Hepatocyte (in vitro differentiated cells): ENCODE results near the gene CDC6. TPM values are rescaled to one million over a fixed set of nuclear protein-coding genes. Genes with fewer than 3 reads are reported as not detected.

Experiments
- DNase-seq: peaks from one replicate; pipeline ENCODE4 v3.0.0-alpha.2; 2016; ENCODE audit warnings: low spot score
- H2AFZ ChIP-seq: fragments of 200-600 bp; sonication (generic); 2 replicates; pipeline ENCODE4 v1.6.0; 2016; ENCODE audit warnings: antibody characterized with exemption, mild to moderate bottlenecking
- H3K27ac ChIP-seq: fragments of 200-600 bp; sonication (generic); 2 replicates; pipeline ENCODE4 v1.5.1; 2016; ENCODE audit warnings: mild to moderate bottlenecking
- H3K27me3 ChIP-seq: fragments of 200-600 bp; sonication (generic); 2 replicates; pipeline ENCODE4 v1.6.1; 2016
- H3K36me3 ChIP-seq: fragments of 200-600 bp; sonication (generic); replicated peaks from 2 replicates; pipeline ENCODE4 v1.5.1; 2016; ENCODE audit warnings: low read depth; ENCODE audit not compliant: insufficient read depth
- H3K4me1 ChIP-seq: fragments of 200-600 bp; sonication (generic); 2 replicates; pipeline ENCODE4 v1.5.1; 2016; ENCODE audit warnings: mild to moderate bottlenecking, moderate library complexity; ENCODE audit not compliant: insufficient read depth
- H3K4me2 ChIP-seq: fragments of 200-600 bp; sonication (generic); 2 replicates; pipeline ENCODE4 v1.6.0; 2016
- H3K4me3 ChIP-seq: fragments of 200-600 bp; sonication (generic); 2 replicates; pipeline ENCODE4 v1.5.1; 2016; ENCODE audit warnings: mild to moderate bottlenecking
- H3K79me2 ChIP-seq: fragments of 200-600 bp; sonication (generic); 2 replicates; pipeline ENCODE4 v1.6.0; 2017; ENCODE audit warnings: mild to moderate bottlenecking
- H3K9me2 ChIP-seq: fragments of 200-600 bp; sonication (generic); replicated peaks from 2 replicates; pipeline ENCODE4 v1.6.0; 2017; ENCODE audit warnings: mild to moderate bottlenecking; ENCODE audit not compliant: insufficient read depth
- H3K9me3 ChIP-seq: fragments of 200-600 bp; sonication (generic); 2 replicates; pipeline ENCODE4 v1.5.1; 2016; ENCODE audit warnings: low read depth, mild to moderate bottlenecking
- H4K20me1 ChIP-seq: fragments of 200-600 bp; sonication (generic); 2 replicates; pipeline ENCODE4 v1.6.0; 2016; ENCODE audit warnings: mild to moderate bottlenecking; ENCODE audit not compliant: insufficient read depth, poor library complexity, severe bottlenecking
- CTCF ChIP-seq: fragments of 200-600 bp; sonication (generic); IDR thresholded peaks from 2 replicates; pipeline ENCODE4 v1.5.1; 2016; ENCODE audit warnings: antibody characterized with exemption, mild to moderate bottlenecking; ENCODE audit not compliant: poor library complexity
- EZH2 ChIP-seq: fragments of 200-600 bp; sonication (generic); IDR thresholded peaks from 2 replicates; pipeline ENCODE4 v1.6.1; 2016; ENCODE audit warnings: antibody characterized with exemption, mild to moderate bottlenecking, borderline replicate concordance
- EZH2phosphoT487 ChIP-seq: fragments of 200-600 bp; sonication (generic); IDR thresholded peaks from one replicate; pipeline ENCODE4 v1.6.1; 2018; ENCODE audit warnings: antibody characterized with exemption, mild to moderate bottlenecking, low read depth, moderate library complexity; ENCODE audit not compliant: unreplicated experiment, severe bottlenecking
- WGBS: methylation state at CpG from one replicate; pipeline ENCODE4 v1.1.6; 2016; ENCODE audit warnings: low lambda C conversion rate; ENCODE audit errors: missing lambda C conversion rate; 5-methylcytosine and 5-hydroxymethylcytosine counted together
- polyA plus RNA-seq: library from polyadenylated mRNA; unstranded; fragments of >200 nt; fragmentation: Nextera tagmentation; extraction: Ambion mirVana; gene quantifications from 2 replicates; pipeline ENCODE4 v1.2.1, GENCODE V29; 2016
- total RNA-seq: library from RNA; depleted of rRNA; stranded (reverse); fragments of >200 nt; gene quantifications from 2 replicates; pipeline ENCODE4 v1.2.3, GENCODE V29; 2014

Gene CDC6
- total and polyA plus RNA-seq, 2 experiments from 2014 or later = 5.1 to 5.8 TPM

GRCh38 chr17:40311575-40311974 is 23.9 kb downstream of the CDC6 start:
- H3K36me3 ChIP-seq = no peaks in the 10 kb centered on the region
- H3K27ac ChIP-seq = no peak overlapping the region
- H3K9me2 ChIP-seq = no peaks in the 10 kb centered on the region
- H3K4me2 ChIP-seq = peak overlapping the region; percentile 95
- DNase-seq = no peak
- no peak overlapping the region for H3K4me3 ChIP-seq
- H3K79me2 ChIP-seq = peaks cover 61% of the 10 kb centered on the region
- H2AFZ ChIP-seq = no peak overlapping the region
- H4K20me1 ChIP-seq = no peaks in the 10 kb centered on the region
- H3K9me3 ChIP-seq = no peaks in the 10 kb centered on the region
- 67% methylated on average over 2 of the region's 2 CpGs for WGBS
- H3K27me3 ChIP-seq = no peaks in the 10 kb centered on the region
- H3K4me1 ChIP-seq = peaks cover 86% of the 10 kb centered on the region
- TF ChIP-seq EZH2phosphoT487 = no peak
- no peak for TF ChIP-seq EZH2
- no peak for TF ChIP-seq CTCF

GRCh38 chr17:40312131-40312731 is 24.6 kb downstream of the CDC6 start:
- Histone ChIP-seq H3K4me3 (no peak overlapping the region), H3K4me2 (no peak overlapping the region), H3K9me2 (no peaks in the 10 kb centered on the region), H3K27me3 (no peaks in the 10 kb centered on the region), H3K79me2 (peaks cover 64% of the 10 kb centered on the region), H4K20me1 (no peaks in the 10 kb centered on the region), H3K36me3 (no peaks in the 10 kb centered on the region), H3K4me1 (peaks cover 86% of the 10 kb centered on the region), H2AFZ (no peak overlapping the region), H3K27ac (no peak overlapping the region), H3K9me3 (no peaks in the 10 kb centered on the region)
- TF ChIP-seq EZH2phosphoT487 (no peak), CTCF (no peak), EZH2 (no peak)
- WGBS = 79% methylated on average over 7 of the region's 7 CpGs
- DNase-seq = no peak

- peaks cover 69% of the 10 kb centered on the region for H3K79me2 ChIP-seq
- H4K20me1 ChIP-seq = no peaks in the 10 kb centered on the region
- peak overlapping the region; percentile 71 for H3K27ac ChIP-seq
- TF ChIP-seq EZH2 = no peak
- no peak for TF ChIP-seq CTCF
- TF ChIP-seq EZH2phosphoT487 = no peak
- H3K36me3 ChIP-seq = no peaks in the 10 kb centered on the region
- no peaks in the 10 kb centered on the region for H3K27me3 ChIP-seq
- H3K9me2 ChIP-seq = no peaks in the 10 kb centered on the region
- no peak overlapping the region for H3K4me2 ChIP-seq
- peaks cover 83% of the 10 kb centered on the region for H3K4me1 ChIP-seq
- no peak overlapping the region for H2AFZ ChIP-seq
- no peaks in the 10 kb centered on the region for H3K9me3 ChIP-seq
- WGBS = 68% methylated on average over 4 of the region's 4 CpGs
- DNase-seq = no peak
- H3K4me3 ChIP-seq = no peak overlapping the region
Observed at GRCh38 chr17:40312893-40313667, 25.4 kb downstream of the CDC6 start.
